ENCODE measurements around the gene ERC2. TPM values are rescaled to one million over a fixed set of nuclear protein-coding genes. Genes with fewer than 3 reads are reported as not detected.

ERC2 gene
- total RNA-seq, 1 experiment from 2014 or later = 0.77 TPM

GRCh38 chr3:55860049-55860721 lies 608.1 kb downstream of the ERC2 start:
- Histone ChIP-seq H2AFZ (ENCODE audit: low read length) (no peak overlapping the region), H3K4me1 (ENCODE audit: insufficient read depth, low read length) (no peaks in the 10 kb centered on the region), H3K79me2 (ENCODE audit: low read length) (no peaks in the 10 kb centered on the region), H3K36me3 (ENCODE audit: low read depth, low read length) (no peaks in the 10 kb centered on the region), H3K4me2 (ENCODE audit: low read length) (no peak overlapping the region), H3K9me3 (ENCODE audit: low read length) (no peaks in the 10 kb centered on the region), H3K27me3 (ENCODE audit: low read length) (no peaks in the 10 kb centered on the region), H3K9ac (ENCODE audit: low read length) (no peak overlapping the region), H4K20me1 (ENCODE audit: low read length) (no peaks in the 10 kb centered on the region), H3K4me3 (ENCODE audit: low read length) (no peak overlapping the region), H3K9me2 (replicated peaks; ENCODE audit: low read length) (no peaks in the 10 kb centered on the region), H3K27ac (ENCODE audit: low read length) (no peak overlapping the region), H3F3A (ENCODE audit: low read length, unreplicated experiment) (no peaks in the 10 kb centered on the region)
- POLR2A ChIA-PET (ENCODE audit: unreplicated experiment) = no interaction called here
- TF ChIP-seq EZH2 (IDR thresholded peaks at IDR 0.05; ENCODE audit: low read length, unreplicated experiment) (no peak), EZH2phosphoT487 (IDR thresholded peaks at IDR 0.05; ENCODE audit: borderline replicate concordance, low read length) (no peak), CTCF (conservative IDR thresholded peaks at IDR 0.05; ENCODE audit: low read depth, low read length) (no peak)
- no TSS peak for BruUV-seq (replicated peaks)
- intact Hi-C loops (cut with micrococcal nuclease) = no loop called here
- DNase-seq (no peak), ATAC-seq (no peak)
- CTCF ChIA-PET = no interaction called here

GRCh38 chr3:55859305-55859704 lies 609.0 kb downstream of the ERC2 start:
- DNase-seq (no peak), ATAC-seq (no peak)
- no peaks in the 10 kb centered on the region for H3K27me3 ChIP-seq (ENCODE audit: low read length)
- ChIA-PET POLR2A (ENCODE audit: unreplicated experiment) (no interaction called here), CTCF (no interaction called here)
- BruUV-seq (replicated peaks) = no TSS peak
- no peak overlapping the region for H3K9ac ChIP-seq (ENCODE audit: low read length)
- H3K4me3 ChIP-seq (ENCODE audit: low read length) = no peak overlapping the region
- TF ChIP-seq EZH2 (IDR thresholded peaks at IDR 0.05; ENCODE audit: low read length, unreplicated experiment) (no peak), CTCF (conservative IDR thresholded peaks at IDR 0.05; ENCODE audit: low read depth, low read length) (no peak), EZH2phosphoT487 (IDR thresholded peaks at IDR 0.05; ENCODE audit: borderline replicate concordance, low read length) (no peak)
- H4K20me1 ChIP-seq (ENCODE audit: low read length) = no peaks in the 10 kb centered on the region
- no peaks in the 10 kb centered on the region for H3F3A ChIP-seq (ENCODE audit: low read length, unreplicated experiment)
- H3K4me2 ChIP-seq (ENCODE audit: low read length) = no peak overlapping the region
- no peaks in the 10 kb centered on the region for H3K9me3 ChIP-seq (ENCODE audit: low read length)
- H3K27ac ChIP-seq (ENCODE audit: low read length) = no peak overlapping the region
- H2AFZ ChIP-seq (ENCODE audit: low read length) = no peak overlapping the region
- no peaks in the 10 kb centered on the region for H3K79me2 ChIP-seq (ENCODE audit: low read length)
- intact Hi-C loops (cut with micrococcal nuclease) = no loop called here
- H3K36me3 ChIP-seq (ENCODE audit: low read depth, low read length) = no peaks in the 10 kb centered on the region
- H3K9me2 ChIP-seq (replicated peaks; ENCODE audit: low read length) = no peaks in the 10 kb centered on the region
- H3K4me1 ChIP-seq (ENCODE audit: insufficient read depth, low read length) = no peaks in the 10 kb centered on the region

GRCh38 chr3:55858727-55859126 lies 609.5 kb downstream of the ERC2 start:
- no TSS peak for BruUV-seq (replicated peaks)
- Histone ChIP-seq H3K4me2 (ENCODE audit: low read length) (no peak overlapping the region), H4K20me1 (ENCODE audit: low read length) (no peaks in the 10 kb centered on the region), H3K27me3 (ENCODE audit: low read length) (no peaks in the 10 kb centered on the region), H3F3A (ENCODE audit: low read length, unreplicated experiment) (no peaks in the 10 kb centered on the region), H3K9ac (ENCODE audit: low read length) (no peak overlapping the region), H2AFZ (ENCODE audit: low read length) (no peak overlapping the region), H3K4me3 (ENCODE audit: low read length) (no peak overlapping the region), H3K27ac (ENCODE audit: low read length) (no peak overlapping the region), H3K4me1 (ENCODE audit: insufficient read depth, low read length) (no peaks in the 10 kb centered on the region), H3K36me3 (ENCODE audit: low read depth, low read length) (no peaks in the 10 kb centered on the region), H3K9me3 (ENCODE audit: low read length) (no peaks in the 10 kb centered on the region), H3K79me2 (ENCODE audit: low read length) (no peaks in the 10 kb centered on the region), H3K9me2 (replicated peaks; ENCODE audit: low read length) (no peaks in the 10 kb centered on the region)
- ChIA-PET POLR2A (ENCODE audit: unreplicated experiment) (interaction anchor here (0.7 kb wide), 1 partner anchor 324 kb away, joined by 3 read pairs; no protein-coding TSS in a partner anchor), CTCF (no interaction called here)
- TF ChIP-seq EZH2 (IDR thresholded peaks at IDR 0.05; ENCODE audit: low read length, unreplicated experiment) = no peak
- ATAC-seq (no peak; the same call in 1 of the 2 replicates), DNase-seq (no peak)
- intact Hi-C loops (cut with micrococcal nuclease) = no loop called here

Measured in PC-3 (cell line).